Measurements from ENCODE around the gene TRIM17.
A peak's percentile ranks its signal among the peaks of the same experiment; 100 is the strongest.

Gene TRIM17

DNA sequence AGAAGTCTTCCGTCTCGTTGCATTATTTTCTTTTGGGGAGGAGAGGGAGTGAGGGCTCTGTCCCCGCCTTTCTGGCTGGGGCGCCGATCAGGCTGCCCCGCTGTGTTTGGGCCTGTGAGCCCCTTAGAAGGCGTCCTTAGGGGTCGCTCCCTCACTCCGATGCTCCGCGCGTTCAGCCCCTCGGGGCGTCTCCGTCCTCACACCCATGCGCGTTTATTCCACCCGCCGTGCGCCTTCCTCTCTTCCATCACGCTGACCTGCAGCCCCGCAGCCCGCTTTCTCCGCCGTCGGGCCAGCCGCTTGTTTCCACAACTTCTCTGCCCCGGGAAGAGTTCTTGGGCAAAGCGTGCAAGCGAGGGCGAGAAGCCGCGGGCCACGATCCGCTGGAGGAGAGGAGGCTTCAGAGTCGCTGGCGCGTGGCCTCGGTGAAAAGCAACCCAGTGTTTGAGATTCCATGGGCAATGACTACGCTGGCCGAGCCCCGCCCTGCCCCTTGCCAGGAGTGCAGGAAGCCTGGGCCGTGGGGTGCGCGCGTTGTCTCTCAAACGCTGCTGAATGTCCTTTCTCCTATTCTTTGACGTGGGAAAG, 37.7 kb downstream of the TRIM17 start (continued):
- TF ChIP-seq, protein P1, sequence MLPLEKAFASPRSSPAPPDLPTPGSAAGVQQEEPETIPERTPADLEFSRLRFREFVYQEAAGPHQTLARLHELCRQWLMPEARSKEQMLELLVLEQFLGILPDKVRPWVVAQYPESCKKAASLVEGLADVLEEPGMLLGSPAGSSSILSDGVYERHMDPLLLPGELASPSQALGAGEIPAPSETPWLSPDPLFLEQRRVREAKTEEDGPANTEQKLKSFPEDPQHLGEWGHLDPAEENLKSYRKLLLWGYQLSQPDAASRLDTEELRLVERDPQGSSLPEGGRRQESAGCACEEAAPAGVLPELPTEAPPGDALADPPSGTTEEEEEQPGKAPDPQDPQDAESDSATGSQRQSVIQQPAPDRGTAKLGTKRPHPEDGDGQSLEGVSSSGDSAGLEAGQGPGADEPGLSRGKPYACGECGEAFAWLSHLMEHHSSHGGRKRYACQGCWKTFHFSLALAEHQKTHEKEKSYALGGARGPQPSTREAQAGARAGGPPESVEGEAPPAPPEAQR (tag by site-specific recombination; IDR thresholded peaks at IDR 0.05) = no peak
- TF ChIP-seq GLI2 (tag by site-specific recombination; IDR thresholded peaks at IDR 0.05; ENCODE audit: borderline replicate concordance, low read depth) = no peak
- no peak for TF ChIP-seq HOXC10 (CRISPR knock-in tag; IDR thresholded peaks at IDR 0.05)
- no peak; the same call in 1 of the 2 replicates for TF ChIP-seq ZNF777 (tag by site-specific recombination; IDR thresholded peaks at IDR 0.05; ENCODE audit: borderline replicate concordance)
- TF ChIP-seq ZNF37A (tag by site-specific recombination; IDR thresholded peaks at IDR 0.05) = no peak
- no peak for TF ChIP-seq ZNF624 (tag by site-specific recombination; IDR thresholded peaks at IDR 0.05)
- TF ChIP-seq, protein P2, sequence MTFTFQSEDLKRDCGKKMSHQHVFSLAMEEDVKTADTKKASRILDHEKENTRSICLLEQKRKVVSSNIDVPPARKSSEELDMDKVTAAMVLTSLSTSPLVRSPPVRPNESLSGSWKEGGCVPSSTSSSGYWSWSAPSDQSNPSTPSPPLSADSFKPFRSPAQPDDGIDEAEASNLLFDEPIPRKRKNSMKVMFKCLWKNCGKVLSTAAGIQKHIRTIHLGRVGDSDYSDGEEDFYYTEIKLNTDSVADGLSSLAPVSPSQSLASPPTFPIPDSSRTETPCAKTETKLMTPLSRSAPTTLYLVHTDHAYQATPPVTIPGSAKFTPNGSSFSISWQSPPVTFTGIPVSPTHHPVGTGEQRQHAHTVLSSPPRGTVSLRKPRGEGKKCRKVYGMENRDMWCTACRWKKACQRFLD (tag by site-specific recombination; IDR thresholded peaks at IDR 0.05) = no peak
- TF ChIP-seq ZNF610 (tag by site-specific recombination; IDR thresholded peaks at IDR 0.05; ENCODE audit: borderline replicate concordance) = 0 out of 2 replicates have a peak, but pooled peaks have one; percentile 25
- TF ChIP-seq, protein P3, sequence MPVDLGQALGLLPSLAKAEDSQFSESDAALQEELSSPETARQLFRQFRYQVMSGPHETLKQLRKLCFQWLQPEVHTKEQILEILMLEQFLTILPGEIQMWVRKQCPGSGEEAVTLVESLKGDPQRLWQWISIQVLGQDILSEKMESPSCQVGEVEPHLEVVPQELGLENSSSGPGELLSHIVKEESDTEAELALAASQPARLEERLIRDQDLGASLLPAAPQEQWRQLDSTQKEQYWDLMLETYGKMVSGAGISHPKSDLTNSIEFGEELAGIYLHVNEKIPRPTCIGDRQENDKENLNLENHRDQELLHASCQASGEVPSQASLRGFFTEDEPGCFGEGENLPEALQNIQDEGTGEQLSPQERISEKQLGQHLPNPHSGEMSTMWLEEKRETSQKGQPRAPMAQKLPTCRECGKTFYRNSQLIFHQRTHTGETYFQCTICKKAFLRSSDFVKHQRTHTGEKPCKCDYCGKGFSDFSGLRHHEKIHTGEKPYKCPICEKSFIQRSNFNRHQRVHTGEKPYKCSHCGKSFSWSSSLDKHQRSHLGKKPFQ (tag by site-specific recombination; IDR thresholded peaks at IDR 0.05) = 0 out of 2 replicates have a peak, but pooled peaks have one; percentile 0
- no peak for TF ChIP-seq ZNF423 (tag by site-specific recombination; IDR thresholded peaks at IDR 0.05)
- TF ChIP-seq ZNF544 (tag by site-specific recombination; IDR thresholded peaks at IDR 0.05) = no peak
- 0 out of 2 replicates have a peak, but pooled peaks have one; percentile 3 for TF ChIP-seq ZNF146 (tag by site-specific recombination; IDR thresholded peaks at IDR 0.05)
- TF ChIP-seq ZNF24 (tag by site-specific recombination; IDR thresholded peaks at IDR 0.05) = peak; percentile 64; the same call in 1 of the 2 replicates
- TF ChIP-seq, protein P4, sequence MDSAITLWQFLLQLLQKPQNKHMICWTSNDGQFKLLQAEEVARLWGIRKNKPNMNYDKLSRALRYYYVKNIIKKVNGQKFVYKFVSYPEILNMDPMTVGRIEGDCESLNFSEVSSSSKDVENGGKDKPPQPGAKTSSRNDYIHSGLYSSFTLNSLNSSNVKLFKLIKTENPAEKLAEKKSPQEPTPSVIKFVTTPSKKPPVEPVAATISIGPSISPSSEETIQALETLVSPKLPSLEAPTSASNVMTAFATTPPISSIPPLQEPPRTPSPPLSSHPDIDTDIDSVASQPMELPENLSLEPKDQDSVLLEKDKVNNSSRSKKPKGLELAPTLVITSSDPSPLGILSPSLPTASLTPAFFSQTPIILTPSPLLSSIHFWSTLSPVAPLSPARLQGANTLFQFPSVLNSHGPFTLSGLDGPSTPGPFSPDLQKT (IDR thresholded peaks at IDR 0.05; ENCODE audit: borderline replicate concordance, low read depth, low read length) = no peak
- TF ChIP-seq, protein P5, sequence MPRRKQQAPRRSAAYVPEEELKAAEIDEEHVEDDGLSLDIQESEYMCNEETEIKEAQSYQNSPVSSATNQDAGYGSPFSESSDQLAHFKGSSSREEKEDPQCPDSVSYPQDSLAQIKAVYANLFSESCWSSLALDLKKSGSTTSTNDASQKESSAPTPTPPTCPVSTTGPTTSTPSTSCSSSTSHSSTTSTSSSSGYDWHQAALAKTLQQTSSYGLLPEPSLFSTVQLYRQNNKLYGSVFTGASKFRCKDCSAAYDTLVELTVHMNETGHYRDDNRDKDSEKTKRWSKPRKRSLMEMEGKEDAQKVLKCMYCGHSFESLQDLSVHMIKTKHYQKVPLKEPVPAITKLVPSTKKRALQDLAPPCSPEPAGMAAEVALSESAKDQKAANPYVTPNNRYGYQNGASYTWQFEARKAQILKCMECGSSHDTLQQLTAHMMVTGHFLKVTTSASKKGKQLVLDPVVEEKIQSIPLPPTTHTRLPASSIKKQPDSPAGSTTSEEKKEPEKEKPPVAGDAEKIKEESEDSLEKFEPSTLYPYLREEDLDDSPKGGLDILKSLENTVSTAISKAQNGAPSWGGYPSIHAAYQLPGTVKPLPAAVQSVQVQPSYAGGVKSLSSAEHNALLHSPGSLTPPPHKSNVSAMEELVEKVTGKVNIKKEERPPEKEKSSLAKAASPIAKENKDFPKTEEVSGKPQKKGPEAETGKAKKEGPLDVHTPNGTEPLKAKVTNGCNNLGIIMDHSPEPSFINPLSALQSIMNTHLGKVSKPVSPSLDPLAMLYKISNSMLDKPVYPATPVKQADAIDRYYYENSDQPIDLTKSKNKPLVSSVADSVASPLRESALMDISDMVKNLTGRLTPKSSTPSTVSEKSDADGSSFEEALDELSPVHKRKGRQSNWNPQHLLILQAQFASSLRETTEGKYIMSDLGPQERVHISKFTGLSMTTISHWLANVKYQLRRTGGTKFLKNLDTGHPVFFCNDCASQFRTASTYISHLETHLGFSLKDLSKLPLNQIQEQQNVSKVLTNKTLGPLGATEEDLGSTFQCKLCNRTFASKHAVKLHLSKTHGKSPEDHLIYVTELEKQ (tag by site-specific recombination; IDR thresholded peaks at IDR 0.05; ENCODE audit: borderline replicate concordance) = no peak
- TF ChIP-seq, protein P6, sequence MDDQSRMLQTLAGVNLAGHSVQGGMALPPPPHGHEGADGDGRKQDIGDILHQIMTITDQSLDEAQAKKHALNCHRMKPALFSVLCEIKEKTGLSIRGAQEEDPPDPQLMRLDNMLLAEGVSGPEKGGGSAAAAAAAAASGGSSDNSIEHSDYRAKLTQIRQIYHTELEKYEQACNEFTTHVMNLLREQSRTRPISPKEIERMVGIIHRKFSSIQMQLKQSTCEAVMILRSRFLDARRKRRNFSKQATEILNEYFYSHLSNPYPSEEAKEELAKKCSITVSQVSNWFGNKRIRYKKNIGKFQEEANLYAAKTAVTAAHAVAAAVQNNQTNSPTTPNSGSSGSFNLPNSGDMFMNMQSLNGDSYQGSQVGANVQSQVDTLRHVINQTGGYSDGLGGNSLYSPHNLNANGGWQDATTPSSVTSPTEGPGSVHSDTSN (CRISPR knock-in tag; IDR thresholded peaks at IDR 0.05) = no peak
- TF ChIP-seq ZNF140 (tag by site-specific recombination; IDR thresholded peaks at IDR 0.05) = no peak
- TF ChIP-seq ZBTB1 (tag by site-specific recombination; IDR thresholded peaks at IDR 0.05) = no peak
- TF ChIP-seq WT1 (tag by site-specific recombination; IDR thresholded peaks at IDR 0.05) = peak; percentile 94
- TF ChIP-seq ZIC2 (tag by site-specific recombination; IDR thresholded peaks at IDR 0.05) = no peak; the same call in 1 of the 2 replicates
- TF ChIP-seq ZNF23 (tag by site-specific recombination; IDR thresholded peaks at IDR 0.05; ENCODE audit: borderline replicate concordance) = no peak
- peak; percentile 25; the same call in 1 of the 2 replicates for TF ChIP-seq ZNF561 (tag by site-specific recombination; IDR thresholded peaks at IDR 0.05; ENCODE audit: borderline replicate concordance)
- TF ChIP-seq ZBTB8A (tag by site-specific recombination; IDR thresholded peaks at IDR 0.05) = peak; percentile 96
- TF ChIP-seq ZNF658 (tag by site-specific recombination; IDR thresholded peaks at IDR 0.05) = no peak
- no peak for TF ChIP-seq SETDB1 (IDR thresholded peaks at IDR 0.05; ENCODE audit: insufficient read length, low read length)
- TF ChIP-seq, protein P7, sequence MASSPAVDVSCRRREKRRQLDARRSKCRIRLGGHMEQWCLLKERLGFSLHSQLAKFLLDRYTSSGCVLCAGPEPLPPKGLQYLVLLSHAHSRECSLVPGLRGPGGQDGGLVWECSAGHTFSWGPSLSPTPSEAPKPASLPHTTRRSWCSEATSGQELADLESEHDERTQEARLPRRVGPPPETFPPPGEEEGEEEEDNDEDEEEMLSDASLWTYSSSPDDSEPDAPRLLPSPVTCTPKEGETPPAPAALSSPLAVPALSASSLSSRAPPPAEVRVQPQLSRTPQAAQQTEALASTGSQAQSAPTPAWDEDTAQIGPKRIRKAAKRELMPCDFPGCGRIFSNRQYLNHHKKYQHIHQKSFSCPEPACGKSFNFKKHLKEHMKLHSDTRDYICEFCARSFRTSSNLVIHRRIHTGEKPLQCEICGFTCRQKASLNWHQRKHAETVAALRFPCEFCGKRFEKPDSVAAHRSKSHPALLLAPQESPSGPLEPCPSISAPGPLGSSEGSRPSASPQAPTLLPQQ (tag by site-specific recombination; IDR thresholded peaks at IDR 0.05) = peak; percentile 35; the same call in 1 of the 2 replicates
- no peak for TF ChIP-seq RBAK (tag by site-specific recombination; IDR thresholded peaks at IDR 0.05)

Data from HEK293 (cell line).